Stomach (tissue), 9 donors: Measurements from ENCODE around the gene VPS18. TPM values are rescaled to one million over a fixed set of nuclear protein-coding genes. Genes with fewer than 3 reads are reported as not detected.
A peak's percentile ranks its signal among the peaks of the same experiment; 100 is the strongest.

Source experiments
- DNase-seq, 2 donors: peaks; one replicate each; pipeline versions ENCODE4 v3.0.0 to v3.0.0-alpha.2; 2013 to 2019
- H3K27ac ChIP-seq, 5 donors: fragments of 200-600 bp in 4 of 5; sonication (generic) in 4 of 5; one replicate each; pipeline ENCODE4 v1.5.1; 2013 to 2019; ENCODE audit warnings: mild to moderate bottlenecking in 1 of 5, moderate library complexity in 1 of 5
- H3K27me3 ChIP-seq, 3 donors: fragments of 200-600 bp; sonication (generic); one replicate each; pipeline ENCODE4 v1.5.1; 2017 to 2019; ENCODE audit warnings: mixed run types in 1 of 3
- H3K36me3 ChIP-seq, 4 donors: fragments of 200-600 bp; sonication (generic); 1 replicate in 3 of 4; 2 replicates in 1 of 4; pipeline ENCODE4 v1.5.1; 2016 to 2019
- H3K4me1 ChIP-seq, 4 donors: fragments of 200-600 bp; sonication (generic); one replicate each; pipeline ENCODE4 v1.5.1; 2016 to 2019
- H3K4me3 ChIP-seq, 4 donors: fragments of 200-600 bp; sonication (generic) in 3 of 4; one replicate each; pipeline ENCODE4 v1.5.1; 2016 to 2019; ENCODE audit warnings: mild to moderate bottlenecking in 1 of 4
- H3K9me3 ChIP-seq, 4 donors: fragments of 200-600 bp; sonication (generic); one replicate each; pipeline ENCODE4 v1.5.1; 2016 to 2019
- EP300 ChIP-seq: sonication (generic); formaldehyde crosslinking; IDR thresholded peaks from one replicate; pipeline ENCODE4 v1.6.1; 2017; ENCODE audit warnings: antibody characterized with exemption
- POLR2A ChIP-seq, 4 donors: fragments of 450-650 bp; IDR thresholded peaks; one replicate each; pipeline ENCODE4 v1.6.1; 2016; ENCODE audit warnings: antibody characterized with exemption in 4 of 4, control low read depth in 2 of 4, mild to moderate bottlenecking in 1 of 4, moderate library complexity in 1 of 4
- POLR2AphosphoS5 ChIP-seq, 3 donors: sonication (generic); formaldehyde crosslinking; IDR thresholded peaks; one replicate each; pipeline ENCODE4 v1.6.1; 2016; ENCODE audit warnings: antibody characterized with exemption in 3 of 3
- WGBS, 5 donors: extraction: QIAGEN DNeasy Blood & Tissue Kit in 3 of 5; methylation state at CpG; one replicate each; pipeline versions ENCODE4 v1.1.5 to v1.1.7; 2013 to 2018; 5-methylcytosine and 5-hydroxymethylcytosine counted together
- intact Hi-C: fragments of 100-400 bp; cut with DNase I; formaldehyde crosslinking; loops from one replicate; pipeline ENCODE4 v1.15.1; 2023; ENCODE audit warnings: low total_unique reads
- polyA plus RNA-seq, 3 donors: library from polyadenylated mRNA; stranded (reverse); fragments of 200-250 nt; gene quantifications; one replicate each; pipeline ENCODE4 v1.2.3, GENCODE V29; 2013
- total RNA-seq, 5 donors: library from RNA; depleted of rRNA; stranded (reverse); fragments of >200 nt; gene quantifications; one replicate each; pipeline versions ENCODE4 v1.1.0 to v1.2.3, GENCODE V29; 2014 to 2016
- TF ChIP-seq, protein P1 (sequence below), 7 experiments: fragments of 450-650 bp in 4 of 7; fragments of 200-600 bp in 3 of 7; sonication (generic) in 3 of 7; IDR thresholded peaks; one replicate each; pipeline ENCODE4 v1.5.1; 2016 to 2019; ENCODE audit warnings: antibody characterized with exemption in 7 of 7, control low read depth in 2 of 7, mild to moderate bottlenecking in 1 of 7
- donor health status: healthy with polysubstance abuse.
- donor health status: Bipolar disorder and iron deficiency.
- donor health status: healthy.

The VPS18 gene
- total and polyA plus RNA-seq, 8 donors, result 1.8 to 24.2 (median 13.1) TPM

DNA sequence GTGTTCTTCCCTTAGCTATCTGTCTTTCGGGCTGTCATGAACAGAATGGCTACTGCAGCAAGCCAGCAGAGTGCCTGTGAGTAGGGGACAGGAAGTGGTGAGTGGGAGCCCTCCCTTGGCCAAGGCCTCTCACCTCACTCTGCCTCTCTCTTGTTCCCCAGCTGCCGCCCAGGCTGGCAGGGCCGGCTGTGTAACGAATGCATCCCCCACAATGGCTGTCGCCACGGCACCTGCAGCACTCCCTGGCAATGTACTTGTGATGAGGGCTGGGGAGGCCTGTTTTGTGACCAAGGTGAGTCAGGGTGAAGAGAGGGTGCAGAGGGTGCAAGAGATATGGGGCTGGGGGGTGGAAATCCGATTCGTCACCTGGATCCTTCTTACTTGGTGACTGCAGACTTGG lies 37.9 kb downstream of the VPS18 start:
- WGBS, 5 donors, result 59 to 82% (median 74%) methylated on average over 8 of the region's 8 CpGs
- peaks cover 41 to 66% (median 52%) of the 10 kb centered on the region in 4 donors for H3K4me1 ChIP-seq
- TF ChIP-seq EP300 (no peak), POLR2AphosphoS5 (IDR thresholded peaks at IDR 0.05) (no peak), POLR2A (IDR thresholded peaks at IDR 0.05) (no peak)
- H3K9me3 ChIP-seq, result no peaks in the 10 kb centered on the region
- H3K4me3 ChIP-seq, result peak overlapping the region in 3 of 4 donors; percentile 49 to 75 (median 54)
- H3K27ac ChIP-seq, result peak overlapping the region in 3 of 5 donors; percentile 37 to 47 (median 46)
- peaks cover 10 to 60% (median 50%) of the 10 kb centered on the region in 3 donors for H3K27me3 ChIP-seq
- intact Hi-C loops, result no loop called here
- H3K36me3 ChIP-seq, result peaks cover 0 to 18% (median 0%) of the 10 kb centered on the region in 4 donors
- DNase-seq, result peak in 1 of 2 donors; percentile 63

DNA sequence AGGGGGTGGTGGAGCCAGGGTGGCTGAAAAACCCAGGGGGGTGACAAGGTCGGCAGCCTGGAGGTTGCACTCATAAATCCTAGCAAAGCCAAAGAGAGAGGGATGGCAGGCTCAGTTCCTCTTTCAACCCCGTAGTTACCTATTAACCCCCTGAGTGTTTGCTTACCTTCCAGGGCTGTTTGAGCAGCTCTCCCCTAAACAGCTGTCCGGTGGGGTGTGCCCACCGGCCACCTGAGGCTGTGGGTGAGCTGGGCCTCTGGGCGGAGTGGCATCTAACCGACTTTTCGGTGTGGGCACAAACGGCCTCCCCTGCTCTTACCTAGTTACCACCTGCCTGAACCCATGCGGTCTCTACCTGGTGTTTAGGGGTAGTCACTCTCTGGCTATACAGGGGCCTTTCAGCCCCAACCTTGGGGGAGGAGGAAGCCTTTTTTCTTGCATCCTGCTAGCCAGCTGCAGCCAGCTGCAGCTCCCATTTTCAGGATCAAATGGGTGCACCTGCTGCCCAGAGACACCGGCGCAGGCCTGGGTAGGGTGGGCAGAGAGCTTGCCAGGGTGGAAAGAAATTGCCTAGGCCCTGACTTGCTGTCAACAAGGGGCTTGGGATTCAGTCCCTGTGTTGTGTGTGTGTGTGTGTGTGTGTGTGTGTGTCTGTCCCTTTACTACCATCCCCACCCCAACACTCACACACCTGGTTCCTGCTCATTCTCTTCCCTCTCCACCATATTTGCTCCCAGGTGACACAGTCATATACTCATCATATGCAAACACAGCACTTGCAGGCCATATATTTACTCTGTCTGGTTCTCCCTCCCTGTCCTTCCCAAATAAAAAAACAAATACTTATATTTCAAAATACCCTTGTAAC lies 38.6 kb downstream of the VPS18 start:
- peak overlapping the region in 4 of 5 donors; percentile 1 to 57 (median 42) for H3K27ac ChIP-seq
- H3K27me3 ChIP-seq, result peaks cover 10 to 53% (median 42%) of the 10 kb centered on the region in 3 donors
- WGBS, 5 donors, result 45 to 60% (median 49%) methylated on average over 9 to 11 of the region's 11 CpGs
- H3K4me1 ChIP-seq, result peaks cover 34 to 58% (median 45%) of the 10 kb centered on the region in 4 donors
- H3K9me3 ChIP-seq, result no peaks in the 10 kb centered on the region
- peak in 1 of 2 donors; percentile 69 for DNase-seq
- H3K4me3 ChIP-seq, result peak overlapping the region in 2 of 4 donors; percentile 54 to 75
- peaks cover 0 to 18% (median 0%) of the 10 kb centered on the region in 4 donors for H3K36me3 ChIP-seq
- TF ChIP-seq, protein P1, sequence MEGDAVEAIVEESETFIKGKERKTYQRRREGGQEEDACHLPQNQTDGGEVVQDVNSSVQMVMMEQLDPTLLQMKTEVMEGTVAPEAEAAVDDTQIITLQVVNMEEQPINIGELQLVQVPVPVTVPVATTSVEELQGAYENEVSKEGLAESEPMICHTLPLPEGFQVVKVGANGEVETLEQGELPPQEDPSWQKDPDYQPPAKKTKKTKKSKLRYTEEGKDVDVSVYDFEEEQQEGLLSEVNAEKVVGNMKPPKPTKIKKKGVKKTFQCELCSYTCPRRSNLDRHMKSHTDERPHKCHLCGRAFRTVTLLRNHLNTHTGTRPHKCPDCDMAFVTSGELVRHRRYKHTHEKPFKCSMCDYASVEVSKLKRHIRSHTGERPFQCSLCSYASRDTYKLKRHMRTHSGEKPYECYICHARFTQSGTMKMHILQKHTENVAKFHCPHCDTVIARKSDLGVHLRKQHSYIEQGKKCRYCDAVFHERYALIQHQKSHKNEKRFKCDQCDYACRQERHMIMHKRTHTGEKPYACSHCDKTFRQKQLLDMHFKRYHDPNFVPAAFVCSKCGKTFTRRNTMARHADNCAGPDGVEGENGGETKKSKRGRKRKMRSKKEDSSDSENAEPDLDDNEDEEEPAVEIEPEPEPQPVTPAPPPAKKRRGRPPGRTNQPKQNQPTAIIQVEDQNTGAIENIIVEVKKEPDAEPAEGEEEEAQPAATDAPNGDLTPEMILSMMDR (IDR thresholded peaks at IDR 0.05), result no peak
- TF ChIP-seq EP300 (no peak), POLR2A (IDR thresholded peaks at IDR 0.05) (no peak), POLR2AphosphoS5 (IDR thresholded peaks at IDR 0.05) (no peak)
- intact Hi-C loops, result no loop called here

DNA sequence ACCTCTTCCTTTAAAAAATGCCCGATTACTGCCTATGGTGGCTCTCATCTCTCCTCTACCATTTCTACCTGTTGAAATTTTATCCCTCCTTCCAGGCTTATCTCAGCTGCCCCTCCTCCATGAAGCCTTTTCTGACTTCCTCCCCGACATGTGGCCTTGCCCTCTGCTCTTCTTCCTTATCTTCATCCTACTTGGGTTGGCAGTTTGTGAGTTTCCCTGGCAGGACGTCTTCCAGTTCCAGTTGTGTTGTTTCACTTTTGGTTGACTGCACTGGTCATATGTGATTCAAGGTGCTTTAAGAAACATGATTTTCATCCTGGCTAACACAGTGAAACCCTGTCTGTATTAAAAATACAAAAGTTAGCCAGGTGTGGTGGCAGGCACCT lies 39.3 kb downstream of the VPS18 start:
- peaks cover 10 to 47% (median 36%) of the 10 kb centered on the region in 3 donors for H3K27me3 ChIP-seq
- H3K4me1 ChIP-seq, result peaks cover 27 to 52% (median 38%) of the 10 kb centered on the region in 4 donors
- H3K4me3 ChIP-seq, result peak overlapping the region in 1 of 4 donors; percentile 75
- H3K9me3 ChIP-seq, result no peaks in the 10 kb centered on the region
- H3K27ac ChIP-seq, result peak overlapping the region in 4 of 5 donors; percentile 15 to 57 (median 34)
- no peak for DNase-seq
- intact Hi-C loops, result no loop called here
- H3K36me3 ChIP-seq, result peaks cover 0 to 18% (median 0%) of the 10 kb centered on the region in 4 donors
- TF ChIP-seq POLR2A (IDR thresholded peaks at IDR 0.05), result no peak
- TF ChIP-seq POLR2AphosphoS5 (IDR thresholded peaks at IDR 0.05), result peak in 1 of 3 donors; percentile 8
- WGBS, 5 donors, result 52 to 65% (median 58%) methylated on average over 3 of the region's 3 CpGs

DNA sequence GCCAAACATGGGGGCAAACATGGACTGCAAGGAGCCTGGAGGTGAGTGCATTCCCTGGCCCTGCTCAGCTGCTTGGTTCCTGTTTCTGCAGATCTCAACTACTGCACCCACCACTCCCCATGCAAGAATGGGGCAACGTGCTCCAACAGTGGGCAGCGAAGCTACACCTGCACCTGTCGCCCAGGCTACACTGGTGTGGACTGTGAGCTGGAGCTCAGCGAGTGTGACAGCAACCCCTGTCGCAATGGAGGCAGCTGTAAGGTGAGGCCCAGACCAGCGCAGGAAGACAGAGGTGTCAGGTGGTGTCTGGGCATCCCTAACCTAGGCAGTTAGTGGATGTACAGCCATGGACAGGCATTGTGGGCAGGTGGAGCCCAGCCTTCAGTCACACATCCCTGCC lies 40.2 kb downstream of the VPS18 start:
- TF ChIP-seq POLR2AphosphoS5 (IDR thresholded peaks at IDR 0.05) (no peak), POLR2A (IDR thresholded peaks at IDR 0.05) (no peak), EP300 (no peak)
- TF ChIP-seq, protein P1 (IDR thresholded peaks at IDR 0.05), result no peak
- WGBS, 5 donors, result 91 to 96% (median 94%) methylated on average over 6 of the region's 6 CpGs
- no peaks in the 10 kb centered on the region for H3K9me3 ChIP-seq
- H3K4me1 ChIP-seq, result peaks cover 18 to 43% (median 29%) of the 10 kb centered on the region in 4 donors
- H3K27ac ChIP-seq, result no peak overlapping the region
- H3K4me3 ChIP-seq, result peak overlapping the region in 1 of 4 donors; percentile 16
- H3K27me3 ChIP-seq, result peaks cover 10 to 37% (median 27%) of the 10 kb centered on the region in 3 donors
- intact Hi-C loops, result no loop called here
- no peak for DNase-seq
- H3K36me3 ChIP-seq, result peaks cover 0 to 18% (median 0%) of the 10 kb centered on the region in 4 donors

DNA sequence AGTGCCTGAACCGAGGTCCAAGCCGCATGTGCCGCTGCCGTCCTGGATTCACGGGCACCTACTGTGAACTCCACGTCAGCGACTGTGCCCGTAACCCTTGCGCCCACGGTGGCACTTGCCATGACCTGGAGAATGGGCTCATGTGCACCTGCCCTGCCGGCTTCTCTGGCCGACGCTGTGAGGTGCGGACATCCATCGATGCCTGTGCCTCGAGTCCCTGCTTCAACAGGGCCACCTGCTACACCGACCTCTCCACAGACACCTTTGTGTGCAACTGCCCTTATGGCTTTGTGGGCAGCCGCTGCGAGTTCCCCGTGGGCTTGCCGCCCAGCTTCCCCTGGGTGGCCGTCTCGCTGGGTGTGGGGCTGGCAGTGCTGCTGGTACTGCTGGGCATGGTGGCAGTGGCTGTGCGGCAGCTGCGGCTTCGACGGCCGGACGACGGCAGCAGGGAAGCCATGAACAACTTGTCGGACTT lies 42.0 kb downstream of the VPS18 start:
- Histone ChIP-seq H3K27ac (peak overlapping the region in 1 of 5 donors; percentile 3), H3K36me3 (peaks cover 0 to 18% (median 0%) of the 10 kb centered on the region in 4 donors), H3K4me3 (peak overlapping the region in 1 of 4 donors; percentile 16), H3K27me3 (peaks cover 0 to 19% (median 8%) of the 10 kb centered on the region in 3 donors), H3K4me1 (peaks cover 11 to 40% (median 25%) of the 10 kb centered on the region in 4 donors), H3K9me3 (no peaks in the 10 kb centered on the region)
- DNase-seq, result no peak
- intact Hi-C loops, result no loop called here
- 92 to 95% (median 93%) methylated on average over 24 to 31 of the region's 31 CpGs for WGBS, 5 donors
- no peak for TF ChIP-seq EP300
- TF ChIP-seq POLR2AphosphoS5 (IDR thresholded peaks at IDR 0.05), result no peak
- no peak for TF ChIP-seq POLR2A (IDR thresholded peaks at IDR 0.05)
- TF ChIP-seq, protein P1 (IDR thresholded peaks at IDR 0.05), result no peak
